Glutamatergic neuron (in vitro differentiated cells): ENCODE measurements around the gene ARF6. TPM values are rescaled to one million over a fixed set of nuclear protein-coding genes. Genes with fewer than 3 reads are reported as not detected.
"Not testable (repeated sequence)": the region's sequence is repeated elsewhere in the genome, so short reads cannot be mapped to it uniquely, and the experiment has no call there.

ENCODE experiments used
- DNase-seq: peaks from one replicate; pipeline ENCODE4 v3.0.0; 2022
- H3K27ac Mint-ChIP-seq: one replicate; pipeline ENCODE4 v1.8.0; 2020; ENCODE audit warnings: mild to moderate bottlenecking, mixed read lengths, inconsistent platforms; ENCODE audit not compliant: unreplicated experiment
- H3K27me3 Mint-ChIP-seq: one replicate; pipeline ENCODE4 v1.8.0; 2020; ENCODE audit warnings: mild to moderate bottlenecking, moderate library complexity, mixed read lengths, inconsistent platforms; ENCODE audit not compliant: unreplicated experiment
- H3K36me3 Mint-ChIP-seq: one replicate; pipeline ENCODE4 v1.8.0; 2020; ENCODE audit warnings: mild to moderate bottlenecking, mixed read lengths, inconsistent platforms; ENCODE audit not compliant: unreplicated experiment
- H3K4me1 Mint-ChIP-seq: one replicate; pipeline ENCODE4 v1.8.0; 2020; ENCODE audit warnings: mild to moderate bottlenecking, low read depth, mixed read lengths, inconsistent platforms; ENCODE audit not compliant: unreplicated experiment
- H3K4me3 Mint-ChIP-seq: one replicate; pipeline ENCODE4 v1.8.0; 2020; ENCODE audit warnings: mild to moderate bottlenecking, mixed read lengths, inconsistent platforms; ENCODE audit not compliant: unreplicated experiment
- H3K9me3 Mint-ChIP-seq: one replicate; pipeline ENCODE4 v1.8.0; 2020; ENCODE audit warnings: mild to moderate bottlenecking, moderate library complexity, mixed read lengths, inconsistent platforms; ENCODE audit not compliant: unreplicated experiment
- CTCF ChIP-seq: fragments of 200-600 bp; sonication (generic); IDR thresholded peaks from one replicate; pipeline ENCODE4 v1.5.0; 2021; ENCODE audit not compliant: partially characterized antibody, unreplicated experiment
- total RNA-seq: library from RNA; stranded (reverse); fragmentation: NEBNext Ultra II Directional; extraction: Animal tissue kit (Norgen Biotek cat#: 25700); gene quantifications from one replicate; pipeline ENCODE4 v1.2.1, GENCODE V29; 2021; ENCODE audit not compliant: unreplicated experiment

The ARF6 gene
- total RNA-seq, 1 donor from 2014 or later = 38.8 TPM

- Mint-ChIP-seq H3K9me3 (peaks cover 10% of the 10 kb centered on the region), H3K36me3 (peaks cover 14% of the 10 kb centered on the region), H3K4me1 (no peaks in the 10 kb centered on the region), H3K27me3 (peaks cover 3% of the 10 kb centered on the region), H3K4me3 (no peak overlapping the region), H3K27ac (no peak overlapping the region)
- no peak for TF ChIP-seq CTCF
- no peak for DNase-seq
Measured at GRCh38 chr14:49935526-49935925, 42.6 kb downstream of the ARF6 start.

GRCh38 chr14:49936246-49936645 is 43.4 kb downstream of the ARF6 start:
- not testable (repeated sequence) for H3K9me3 Mint-ChIP-seq, H3K27ac Mint-ChIP-seq, H3K27me3 Mint-ChIP-seq, DNase-seq, H3K4me3 Mint-ChIP-seq, H3K4me1 Mint-ChIP-seq
- peaks cover 14% of the 10 kb centered on the region for H3K36me3 Mint-ChIP-seq

- H3K27ac Mint-ChIP-seq, H3K9me3 Mint-ChIP-seq, H3K27me3 Mint-ChIP-seq, H3K4me3 Mint-ChIP-seq, H3K4me1 Mint-ChIP-seq, DNase-seq: not testable (repeated sequence)
- peaks cover 14% of the 10 kb centered on the region for H3K36me3 Mint-ChIP-seq
Measured at GRCh38 chr14:49936882-49937281, 44.0 kb downstream of the ARF6 start.

- H3K9me3 Mint-ChIP-seq, H3K4me1 Mint-ChIP-seq, H3K27ac Mint-ChIP-seq, DNase-seq, H3K4me3 Mint-ChIP-seq, H3K27me3 Mint-ChIP-seq: not testable (repeated sequence)
- peaks cover 14% of the 10 kb centered on the region for H3K36me3 Mint-ChIP-seq
Measured at GRCh38 chr14:49939215-49939614, 46.3 kb downstream of the ARF6 start.

- Mint-ChIP-seq H3K36me3 (peaks cover 14% of the 10 kb centered on the region), H3K4me3 (no peak overlapping the region), H3K27me3 (peaks cover 3% of the 10 kb centered on the region), H3K4me1 (no peaks in the 10 kb centered on the region), H3K27ac (no peak overlapping the region), H3K9me3 (peaks cover 9% of the 10 kb centered on the region)
- TF ChIP-seq CTCF = no peak
- DNase-seq = no peak
Measured at GRCh38 chr14:49939884-49940510, 47.1 kb downstream of the ARF6 start.

- Mint-ChIP-seq H3K4me1 (peaks cover under 1% of the 10 kb centered on the region), H3K4me3 (no peak overlapping the region), H3K9me3 (peaks cover 9% of the 10 kb centered on the region), H3K27me3 (peaks cover 3% of the 10 kb centered on the region), H3K27ac (no peak overlapping the region), H3K36me3 (peaks cover 14% of the 10 kb centered on the region)
- TF ChIP-seq CTCF = no peak
- no peak for DNase-seq
Measured at GRCh38 chr14:49940808-49941421, 48.0 kb downstream of the ARF6 start.
